Measurements from ENCODE around the gene PGF. TPM values are rescaled to one million over a fixed set of nuclear protein-coding genes. Genes with fewer than 3 reads are reported as not detected.

Gene PGF
- total RNA-seq, 1 experiment from 2014 or later: 115 TPM

- Histone ChIP-seq H3K4me3 (no peak overlapping the region), H3K4me1 (peaks cover 10% of the 10 kb centered on the region; the same call in 1 of the 2 replicates), H3K9me3 (replicated peaks) (no peaks in the 10 kb centered on the region), H3K36me3 (no peaks in the 10 kb centered on the region), H3K27me3 (no peaks in the 10 kb centered on the region), H3K27ac (no peak overlapping the region)
- DNase-seq: no peak
Observed at GRCh38 chr14:74915426-74915825, 40.0 kb downstream of the PGF start.

- peak; percentile 74 to 87 for DNase-seq
- no peak overlapping the region for H3K27ac ChIP-seq
- H3K27me3 ChIP-seq: no peaks in the 10 kb centered on the region
- H3K36me3 ChIP-seq: no peaks in the 10 kb centered on the region
- H3K4me1 ChIP-seq: peaks cover 14% of the 10 kb centered on the region; the same call in 1 of the 2 replicates
- no peaks in the 10 kb centered on the region for H3K9me3 ChIP-seq (replicated peaks)
- no peak overlapping the region for H3K4me3 ChIP-seq
Observed at GRCh38 chr14:74913986-74914573, 41.3 kb downstream of the PGF start.

GRCh38 chr14:74913393-74913910 lies 41.9 kb downstream of the PGF start:
- no peak overlapping the region for H3K27ac ChIP-seq
- no peak for DNase-seq
- no peaks in the 10 kb centered on the region for H3K9me3 ChIP-seq (replicated peaks)
- no peaks in the 10 kb centered on the region for H3K36me3 ChIP-seq
- H3K4me3 ChIP-seq: no peak overlapping the region
- no peaks in the 10 kb centered on the region for H3K27me3 ChIP-seq
- peaks cover 14% of the 10 kb centered on the region; the same call in 1 of the 2 replicates for H3K4me1 ChIP-seq

- Histone ChIP-seq H3K4me3 (no peak overlapping the region), H3K4me1 (peaks cover 14% of the 10 kb centered on the region; the same call in 1 of the 2 replicates)
Observed at GRCh38 chr14:74912801-74913200, 42.6 kb downstream of the PGF start.

GRCh38 chr14:74912111-74912510 lies 43.3 kb downstream of the PGF start:
- no peak for DNase-seq
- no peak overlapping the region for H3K4me3 ChIP-seq
- H3K27me3 ChIP-seq: no peaks in the 10 kb centered on the region
- no peak overlapping the region for H3K27ac ChIP-seq
- no peaks in the 10 kb centered on the region for H3K9me3 ChIP-seq (replicated peaks)
- H3K36me3 ChIP-seq: no peaks in the 10 kb centered on the region
- H3K4me1 ChIP-seq: peaks cover 10% of the 10 kb centered on the region; the same call in 1 of the 2 replicates

More at GRCh38 chr14:74912801-74913200, 42.6 kb downstream of the PGF start:
- H3K36me3 ChIP-seq: no peaks in the 10 kb centered on the region
- no peaks in the 10 kb centered on the region for H3K9me3 ChIP-seq (replicated peaks)
- H3K27ac ChIP-seq: no peak overlapping the region
- DNase-seq: no peak
- no peaks in the 10 kb centered on the region for H3K27me3 ChIP-seq

GRCh38 chr14:74911704-74912103 lies 43.7 kb downstream of the PGF start:
- H3K4me1 ChIP-seq: peaks cover 13% of the 10 kb centered on the region; the same call in 1 of the 2 replicates

GRCh38 chr14:74911221-74911620 lies 44.2 kb downstream of the PGF start:
- Histone ChIP-seq H3K9me3 (replicated peaks) (no peaks in the 10 kb centered on the region), H3K36me3 (no peaks in the 10 kb centered on the region), H3K4me3 (no peak overlapping the region), H3K27me3 (no peaks in the 10 kb centered on the region), H3K4me1 (peaks cover 17% of the 10 kb centered on the region; the same call in 1 of the 2 replicates), H3K27ac (no peak overlapping the region)
- DNase-seq: no peak

More at GRCh38 chr14:74911704-74912103, 43.7 kb downstream of the PGF start:
- DNase-seq: no peak
- no peaks in the 10 kb centered on the region for H3K9me3 ChIP-seq (replicated peaks)
- no peak overlapping the region for H3K4me3 ChIP-seq
- H3K36me3 ChIP-seq: no peaks in the 10 kb centered on the region
- no peak overlapping the region for H3K27ac ChIP-seq
- H3K27me3 ChIP-seq: no peaks in the 10 kb centered on the region

GRCh38 chr14:74910556-74910955 lies 44.8 kb downstream of the PGF start:
- Histone ChIP-seq H3K4me3 (no peak overlapping the region), H3K36me3 (peaks cover under 1% of the 10 kb centered on the region; the same call in 1 of the 2 replicates), H3K27me3 (no peaks in the 10 kb centered on the region), H3K27ac (no peak overlapping the region), H3K4me1 (peaks cover 17% of the 10 kb centered on the region; the same call in 1 of the 2 replicates), H3K9me3 (replicated peaks) (no peaks in the 10 kb centered on the region)
- peak; percentile 49 to 59 for DNase-seq

GRCh38 chr14:74909911-74910310 lies 45.5 kb downstream of the PGF start:
- Histone ChIP-seq H3K4me1 (peaks cover 17% of the 10 kb centered on the region; the same call in 1 of the 2 replicates), H3K4me3 (no peak overlapping the region), H3K27ac (no peak overlapping the region), H3K27me3 (no peaks in the 10 kb centered on the region), H3K9me3 (replicated peaks) (no peaks in the 10 kb centered on the region), H3K36me3 (peaks cover 4% of the 10 kb centered on the region; the same call in 1 of the 2 replicates)
- DNase-seq: no peak

- Histone ChIP-seq H3K4me1 (peaks cover 17% of the 10 kb centered on the region; the same call in 1 of the 2 replicates), H3K4me3 (no peak overlapping the region), H3K27ac (no peak overlapping the region), H3K36me3 (peaks cover 4% of the 10 kb centered on the region; the same call in 1 of the 2 replicates), H3K9me3 (replicated peaks) (no peaks in the 10 kb centered on the region), H3K27me3 (no peaks in the 10 kb centered on the region)
- no peak for DNase-seq
Observed at GRCh38 chr14:74909501-74909900, 45.9 kb downstream of the PGF start.

GRCh38 chr14:74908861-74909341 lies 46.5 kb downstream of the PGF start:
- H3K9me3 ChIP-seq (replicated peaks): no peaks in the 10 kb centered on the region
- DNase-seq: no peak
- H3K4me1 ChIP-seq: peaks cover 12% of the 10 kb centered on the region; the same call in 1 of the 2 replicates
- no peak overlapping the region for H3K4me3 ChIP-seq
- H3K27ac ChIP-seq: no peak overlapping the region
- H3K36me3 ChIP-seq: peaks cover 5% of the 10 kb centered on the region; the same call in 1 of the 2 replicates
- H3K27me3 ChIP-seq: no peaks in the 10 kb centered on the region

GRCh38 chr14:74907744-74908143 lies 47.7 kb downstream of the PGF start:
- no peak for DNase-seq
- H3K36me3 ChIP-seq: peaks cover 7% of the 10 kb centered on the region; the same call in 1 of the 2 replicates
- H3K9me3 ChIP-seq (replicated peaks): no peaks in the 10 kb centered on the region
- no peak overlapping the region for H3K4me3 ChIP-seq
- no peaks in the 10 kb centered on the region for H3K27me3 ChIP-seq
- H3K4me1 ChIP-seq: peaks cover 12% of the 10 kb centered on the region; the same call in 1 of the 2 replicates
- H3K27ac ChIP-seq: no peak overlapping the region

GRCh38 chr14:74906925-74907521 lies 48.4 kb downstream of the PGF start:
- no peak overlapping the region for H3K4me3 ChIP-seq
- H3K4me1 ChIP-seq: peaks cover 12% of the 10 kb centered on the region; the same call in 1 of the 2 replicates
- peaks cover 7% of the 10 kb centered on the region; the same call in 1 of the 2 replicates for H3K36me3 ChIP-seq
- H3K9me3 ChIP-seq (replicated peaks): no peaks in the 10 kb centered on the region
- H3K27me3 ChIP-seq: no peaks in the 10 kb centered on the region
- H3K27ac ChIP-seq: no peak overlapping the region
- peak; percentile 44 for DNase-seq

- no peak overlapping the region for H3K27ac ChIP-seq
- H3K4me3 ChIP-seq: no peak overlapping the region
- H3K4me1 ChIP-seq: peaks cover 12% of the 10 kb centered on the region; the same call in 1 of the 2 replicates
- no peaks in the 10 kb centered on the region for H3K9me3 ChIP-seq (replicated peaks)
- H3K36me3 ChIP-seq: peaks cover 17% of the 10 kb centered on the region
- H3K27me3 ChIP-seq: no peaks in the 10 kb centered on the region
- peak; percentile 57 to 73 for DNase-seq
Observed at GRCh38 chr14:74905595-74906142, 49.7 kb downstream of the PGF start.
